GM18519 (cell line): ENCODE data around the gene HEATR1.
"Not testable (repeated sequence)": the region's sequence is repeated elsewhere in the genome, so short reads cannot be mapped to it uniquely, and the experiment has no call there.

ENCODE experiments used
- ATAC-seq: cut with Tn5 transposase; IDR thresholded peaks from one replicate; pipeline ENCODE4 v1.9.1; 2021; ENCODE audit warnings: mild to moderate bottlenecking, moderate library complexity; ENCODE audit not compliant: unreplicated experiment, low FRiP score

The HEATR1 gene, protein sequence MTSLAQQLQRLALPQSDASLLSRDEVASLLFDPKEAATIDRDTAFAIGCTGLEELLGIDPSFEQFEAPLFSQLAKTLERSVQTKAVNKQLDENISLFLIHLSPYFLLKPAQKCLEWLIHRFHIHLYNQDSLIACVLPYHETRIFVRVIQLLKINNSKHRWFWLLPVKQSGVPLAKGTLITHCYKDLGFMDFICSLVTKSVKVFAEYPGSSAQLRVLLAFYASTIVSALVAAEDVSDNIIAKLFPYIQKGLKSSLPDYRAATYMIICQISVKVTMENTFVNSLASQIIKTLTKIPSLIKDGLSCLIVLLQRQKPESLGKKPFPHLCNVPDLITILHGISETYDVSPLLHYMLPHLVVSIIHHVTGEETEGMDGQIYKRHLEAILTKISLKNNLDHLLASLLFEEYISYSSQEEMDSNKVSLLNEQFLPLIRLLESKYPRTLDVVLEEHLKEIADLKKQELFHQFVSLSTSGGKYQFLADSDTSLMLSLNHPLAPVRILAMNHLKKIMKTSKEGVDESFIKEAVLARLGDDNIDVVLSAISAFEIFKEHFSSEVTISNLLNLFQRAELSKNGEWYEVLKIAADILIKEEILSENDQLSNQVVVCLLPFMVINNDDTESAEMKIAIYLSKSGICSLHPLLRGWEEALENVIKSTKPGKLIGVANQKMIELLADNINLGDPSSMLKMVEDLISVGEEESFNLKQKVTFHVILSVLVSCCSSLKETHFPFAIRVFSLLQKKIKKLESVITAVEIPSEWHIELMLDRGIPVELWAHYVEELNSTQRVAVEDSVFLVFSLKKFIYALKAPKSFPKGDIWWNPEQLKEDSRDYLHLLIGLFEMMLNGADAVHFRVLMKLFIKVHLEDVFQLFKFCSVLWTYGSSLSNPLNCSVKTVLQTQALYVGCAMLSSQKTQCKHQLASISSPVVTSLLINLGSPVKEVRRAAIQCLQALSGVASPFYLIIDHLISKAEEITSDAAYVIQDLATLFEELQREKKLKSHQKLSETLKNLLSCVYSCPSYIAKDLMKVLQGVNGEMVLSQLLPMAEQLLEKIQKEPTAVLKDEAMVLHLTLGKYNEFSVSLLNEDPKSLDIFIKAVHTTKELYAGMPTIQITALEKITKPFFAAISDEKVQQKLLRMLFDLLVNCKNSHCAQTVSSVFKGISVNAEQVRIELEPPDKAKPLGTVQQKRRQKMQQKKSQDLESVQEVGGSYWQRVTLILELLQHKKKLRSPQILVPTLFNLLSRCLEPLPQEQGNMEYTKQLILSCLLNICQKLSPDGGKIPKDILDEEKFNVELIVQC (N-terminal part only)

DNA sequence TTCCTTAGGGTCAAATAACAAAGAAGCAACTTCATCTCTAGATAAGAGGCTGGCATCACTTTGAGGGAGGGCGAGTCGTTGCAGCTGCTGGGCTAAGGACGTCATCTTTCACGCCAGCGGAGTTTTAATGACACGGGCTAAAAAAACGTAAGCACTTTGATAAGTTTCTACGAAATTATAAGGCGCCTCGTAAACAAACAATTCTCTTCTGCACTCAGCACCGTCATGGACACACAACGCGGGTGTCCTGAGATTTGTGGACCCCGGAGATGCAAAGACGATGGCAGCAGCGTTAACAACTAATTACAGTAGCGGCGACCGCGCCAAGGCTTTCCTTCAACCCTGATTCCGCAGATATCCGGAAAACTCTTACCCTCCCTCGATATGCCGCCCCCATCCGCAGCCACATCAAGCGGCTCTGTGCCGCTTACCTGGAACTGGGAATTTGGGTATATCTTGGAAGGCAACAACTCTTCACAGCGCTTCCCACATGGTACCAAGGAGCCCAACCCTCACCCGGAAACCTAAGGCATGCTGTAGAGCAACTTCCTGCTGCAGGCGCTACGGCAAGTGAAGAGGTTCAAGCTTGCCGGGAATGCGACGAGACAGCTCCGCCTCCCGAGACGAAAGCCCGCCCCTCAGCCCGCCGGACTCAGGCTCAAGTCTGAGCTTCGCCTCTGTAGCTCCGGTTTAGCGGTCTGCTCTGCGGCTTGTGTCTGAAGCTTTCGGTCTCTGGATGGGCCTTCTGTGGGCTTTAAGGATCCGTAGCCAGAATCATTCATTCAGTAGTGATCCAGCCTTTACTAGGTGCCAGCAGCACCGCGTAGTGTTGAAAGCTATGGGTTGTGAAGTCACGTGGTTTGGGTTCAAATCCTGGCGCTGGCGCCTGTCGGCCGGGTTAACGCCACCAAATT is at the start of gene HEATR1:
Gene HEATR1, minus strand, starts transcription at position 526 of the 914 bp plus-strand sequence. Its CDS starts 421 bp downstream, at position 105.
- ATAC-seq = peak; percentile 92

DNA sequence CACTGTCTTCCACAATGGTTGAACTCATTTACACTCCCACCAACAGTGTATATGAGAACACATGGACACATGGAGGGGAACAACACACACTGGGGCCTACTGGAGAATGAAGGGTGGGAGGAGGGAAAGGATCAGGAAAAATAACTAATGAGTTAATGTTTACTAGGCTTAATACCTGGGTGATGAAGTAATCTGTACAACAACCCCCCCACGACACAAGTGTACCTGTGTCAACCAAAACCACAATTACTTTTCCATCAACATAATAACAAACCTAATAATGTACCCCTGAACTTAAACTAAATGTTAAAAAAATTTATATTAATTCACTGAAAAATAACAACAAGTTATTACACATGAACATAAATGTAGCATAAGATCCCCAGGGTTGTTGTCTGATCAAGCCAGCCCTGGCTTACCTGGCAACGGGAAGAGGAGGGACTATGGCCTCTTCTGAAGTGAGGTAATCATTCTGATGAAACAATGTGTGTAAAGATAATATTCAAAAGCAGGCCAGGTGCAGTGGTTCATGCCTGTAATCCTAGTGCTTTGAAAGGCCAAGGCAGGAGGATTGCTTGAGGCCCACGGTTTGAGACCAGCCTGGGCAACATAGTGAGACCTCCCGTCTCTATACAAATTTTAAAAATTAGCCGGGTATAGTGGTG is 40.8 kb upstream of the HEATR1 start:
- no peak for ATAC-seq

DNA sequence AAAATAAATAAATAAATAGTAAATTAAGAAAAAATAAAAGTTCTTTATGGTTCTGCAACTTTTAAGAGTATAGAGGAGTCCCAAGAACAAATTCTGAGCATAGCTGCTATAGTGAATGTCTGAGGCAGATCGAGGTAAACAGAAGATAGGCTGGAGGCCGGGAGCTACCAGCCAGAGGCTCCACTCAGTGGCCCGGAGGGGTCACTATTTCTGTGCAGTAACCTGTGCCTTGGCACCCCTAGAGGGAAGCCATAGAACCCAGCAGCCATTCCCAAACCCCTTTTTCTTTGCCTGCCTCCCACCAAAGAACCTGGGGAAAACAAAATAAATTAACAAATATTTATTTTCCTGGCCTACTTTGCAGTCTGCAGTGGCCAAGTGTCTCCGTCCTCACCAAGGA is 38.4 kb upstream of the HEATR1 start:
- no peak for ATAC-seq

DNA sequence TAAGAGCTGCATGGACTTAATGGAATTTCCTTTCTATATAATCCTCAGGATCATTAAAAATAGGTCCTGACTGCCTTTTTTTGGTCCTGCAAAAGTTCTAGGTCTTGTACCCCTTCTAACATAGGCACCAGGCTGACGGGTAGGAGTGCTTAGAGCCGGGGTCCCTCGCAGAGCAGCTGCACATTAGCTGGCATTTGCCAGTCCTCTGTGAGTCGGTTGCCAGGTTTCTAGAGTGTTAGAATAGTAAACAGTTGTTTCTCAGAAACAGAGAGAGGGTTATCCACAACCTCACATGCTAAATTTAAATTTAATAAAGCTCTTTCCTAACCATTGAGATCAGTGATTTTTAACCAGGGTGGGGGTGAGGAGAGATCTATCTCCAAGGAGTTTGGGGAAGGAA is 35.4 kb upstream of the HEATR1 start:
- no peak for ATAC-seq

DNA sequence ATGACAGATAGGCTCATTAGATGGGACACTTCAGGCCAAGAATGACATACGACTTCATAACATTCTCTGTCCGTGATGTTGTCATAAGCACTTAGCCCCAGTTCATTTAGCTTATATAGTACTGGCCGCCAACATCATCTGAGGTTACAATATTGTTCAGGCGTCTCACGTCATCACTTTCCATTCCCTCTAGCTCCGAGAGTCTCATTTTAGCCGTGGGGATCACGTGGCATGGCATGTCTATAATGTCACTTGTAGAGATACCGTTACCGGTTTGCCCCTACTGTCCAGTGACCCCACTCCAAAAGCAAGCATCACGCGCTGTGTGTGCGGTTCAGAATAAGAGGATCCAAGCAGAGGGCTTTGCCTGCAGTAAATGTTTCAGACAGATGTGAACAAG is 34.6 kb upstream of the HEATR1 start:
- ATAC-seq = no peak

DNA sequence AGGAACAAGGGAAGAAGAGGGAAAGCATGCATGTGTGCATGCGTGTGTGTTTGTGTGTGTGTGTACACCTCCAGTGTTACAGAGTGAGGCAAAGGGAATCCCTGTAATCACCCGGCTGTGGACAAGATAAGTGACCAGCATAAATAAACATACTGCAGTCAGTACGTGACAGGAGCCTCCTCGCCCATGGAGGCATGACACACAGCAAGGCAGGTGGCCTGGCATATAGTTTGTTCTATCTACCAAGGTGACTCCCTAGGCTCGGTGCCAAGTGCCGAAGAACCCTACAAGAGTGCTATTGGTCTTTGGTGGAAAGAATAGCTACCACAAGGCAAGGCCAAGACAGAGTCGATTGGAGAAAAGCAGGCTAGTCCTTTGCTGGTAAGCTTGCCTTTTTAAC is 31.7 kb upstream of the HEATR1 start:
- no peak for ATAC-seq

DNA sequence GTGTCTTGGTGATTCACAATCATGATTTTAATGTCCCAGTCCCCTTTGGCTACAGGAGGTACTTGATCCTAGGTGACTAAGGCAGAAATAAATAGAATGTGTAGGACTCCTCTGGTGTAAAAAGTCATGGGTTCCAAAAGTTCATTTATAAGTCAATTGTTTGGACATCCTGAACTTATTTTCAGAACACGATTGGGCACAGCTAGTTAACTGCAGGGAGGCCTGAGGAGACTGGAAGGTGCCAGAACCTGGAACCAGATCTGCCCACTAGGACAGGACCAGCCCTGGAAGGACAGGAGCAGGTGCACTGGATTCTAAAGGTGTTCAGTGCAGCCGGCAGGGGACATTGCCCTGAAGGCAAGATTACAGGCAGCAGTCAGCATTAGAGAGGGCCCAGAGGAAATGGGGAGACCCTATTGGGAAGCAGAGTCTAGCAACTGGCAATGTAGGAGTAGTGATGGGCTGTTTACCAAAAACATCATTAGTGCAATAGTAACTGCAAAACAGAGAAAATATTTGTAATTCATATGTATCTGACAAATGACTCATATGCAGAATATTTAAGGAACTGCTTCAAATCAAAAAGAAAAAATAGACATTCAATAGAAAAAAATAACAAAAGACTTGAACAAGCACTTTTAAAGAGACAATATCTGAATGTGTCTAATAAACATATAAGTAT is 23.6 kb upstream of the HEATR1 start:
- no peak for ATAC-seq

DNA sequence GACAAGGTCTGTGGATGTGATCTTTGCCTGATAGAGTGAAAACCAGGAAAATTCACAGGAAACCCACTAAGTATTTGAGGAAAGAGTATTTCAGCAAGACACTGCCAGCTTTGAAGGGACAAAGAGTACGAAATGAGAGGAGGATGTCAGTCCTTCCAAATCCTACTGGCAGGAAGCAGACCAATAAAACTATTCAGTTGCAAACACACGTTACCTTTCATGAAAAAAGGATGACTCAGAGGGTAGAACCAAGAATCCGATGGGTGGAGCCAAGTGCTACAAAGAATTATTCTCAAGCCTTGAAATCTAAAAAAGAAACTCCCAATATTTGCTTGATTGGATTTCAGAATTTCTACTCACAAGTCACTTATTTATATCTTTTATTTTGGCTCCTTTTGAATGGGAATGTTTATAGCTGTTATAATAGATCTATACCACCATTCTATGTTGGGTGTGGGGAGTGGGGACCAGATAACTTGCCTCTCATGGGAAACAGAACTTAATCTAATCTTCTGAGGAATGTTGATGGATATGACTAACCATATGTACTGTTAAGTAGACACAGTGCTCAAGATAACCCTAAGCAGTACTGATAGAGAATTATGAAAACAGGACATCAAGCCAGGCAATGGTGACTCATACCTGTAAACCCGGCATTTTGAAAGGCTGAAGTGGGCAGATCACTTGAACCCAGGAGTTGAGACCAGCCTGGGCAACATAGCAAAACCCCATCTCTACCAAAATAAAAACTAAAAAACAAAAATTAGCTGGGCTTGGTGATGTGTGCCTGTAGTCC is 19.3 kb upstream of the HEATR1 start:
- ATAC-seq = no peak

DNA sequence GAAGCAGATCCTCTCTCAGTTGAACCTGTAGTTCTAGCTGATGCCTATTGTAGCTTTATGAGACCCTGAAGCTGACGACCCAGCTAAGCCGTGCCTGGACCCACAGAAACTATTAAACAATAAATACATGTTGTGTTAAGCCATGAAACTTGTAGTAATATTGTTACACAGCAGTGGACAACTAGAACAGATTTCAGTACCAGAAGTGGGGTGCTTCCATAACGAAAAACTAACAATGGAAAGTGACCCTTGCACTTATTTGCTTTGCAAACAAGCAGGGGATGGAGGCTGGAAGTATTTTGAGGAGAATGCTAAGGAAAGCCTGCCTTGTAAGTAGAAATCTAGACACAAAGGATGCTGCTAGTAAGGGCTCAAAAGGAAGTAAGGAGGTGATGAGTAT is 18.1 kb upstream of the HEATR1 start:
- ATAC-seq = no peak

DNA sequence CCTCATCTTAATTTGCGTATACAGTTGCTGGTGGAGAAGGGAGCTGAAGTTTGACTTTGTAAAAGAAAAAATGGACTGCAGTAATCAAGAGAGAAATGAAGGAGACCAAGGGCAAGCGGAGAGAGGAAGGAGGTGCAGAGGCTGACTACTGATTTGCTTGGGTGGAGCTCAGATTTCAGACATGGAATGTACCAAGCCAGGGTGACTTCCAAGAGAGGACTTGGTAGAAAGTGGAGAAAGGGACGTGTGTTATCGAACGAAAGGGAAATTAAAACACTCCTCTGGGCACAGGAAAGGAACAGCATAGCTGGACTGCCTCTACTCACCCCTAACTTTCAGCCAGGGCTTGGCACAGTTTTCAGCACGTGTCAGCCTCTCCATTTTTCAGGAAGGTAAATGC is 15.1 kb upstream of the HEATR1 start:
- ATAC-seq = no peak

DNA sequence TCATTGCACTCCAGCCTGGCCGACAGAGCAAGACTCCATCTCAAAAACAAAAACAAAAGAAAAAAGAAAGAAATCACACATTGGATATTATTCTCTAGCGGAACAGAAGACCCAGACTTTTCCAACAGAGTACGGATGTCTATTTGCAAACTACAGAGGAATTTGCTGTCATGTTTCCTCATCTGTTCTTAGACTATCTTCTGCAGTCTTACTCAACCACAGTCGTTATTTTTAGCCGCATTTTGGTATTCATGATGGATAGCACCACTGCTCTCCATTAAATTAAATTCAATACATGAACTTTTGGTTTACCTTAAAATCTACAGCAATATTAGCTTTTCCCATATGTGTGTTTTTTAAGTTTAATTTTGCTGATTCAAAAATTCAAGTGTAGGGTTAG is 14.2 kb upstream of the HEATR1 start:
- no peak for ATAC-seq

DNA sequence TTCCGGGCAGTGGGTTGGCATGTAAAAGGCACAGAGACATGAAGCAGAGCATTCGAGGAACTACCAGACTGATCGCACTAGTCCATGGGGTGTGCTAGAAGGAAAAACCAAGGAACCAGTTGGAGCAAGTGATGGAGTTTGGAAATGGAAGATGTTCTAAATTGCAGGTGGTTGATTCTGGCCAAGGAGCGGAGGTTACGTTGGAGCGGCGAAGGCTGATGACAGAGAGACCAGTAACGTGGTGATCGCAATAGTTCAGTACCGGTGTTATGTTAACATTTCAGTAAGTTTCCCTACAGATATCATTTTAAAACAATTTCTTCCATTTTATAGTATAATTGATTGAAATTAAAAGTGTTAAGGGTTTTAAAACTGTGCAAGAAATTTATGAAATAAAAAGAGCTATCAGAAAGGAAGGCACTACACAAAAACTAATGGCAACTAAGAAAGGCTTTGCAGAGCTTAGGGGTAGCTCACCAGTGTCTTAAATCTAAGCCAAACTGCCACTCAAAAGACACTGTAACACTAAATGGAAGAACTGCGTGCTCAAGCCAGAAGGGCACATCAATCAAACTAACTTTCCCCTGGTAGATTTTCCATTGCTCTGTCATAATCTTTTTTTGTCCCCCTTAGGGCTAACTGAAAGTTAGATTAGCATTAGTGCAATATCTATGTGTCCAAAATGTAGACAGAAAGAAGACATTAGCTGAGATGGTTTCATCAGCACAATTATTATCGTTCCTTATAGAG is 11.3 kb upstream of the HEATR1 start:
- no peak for ATAC-seq

DNA sequence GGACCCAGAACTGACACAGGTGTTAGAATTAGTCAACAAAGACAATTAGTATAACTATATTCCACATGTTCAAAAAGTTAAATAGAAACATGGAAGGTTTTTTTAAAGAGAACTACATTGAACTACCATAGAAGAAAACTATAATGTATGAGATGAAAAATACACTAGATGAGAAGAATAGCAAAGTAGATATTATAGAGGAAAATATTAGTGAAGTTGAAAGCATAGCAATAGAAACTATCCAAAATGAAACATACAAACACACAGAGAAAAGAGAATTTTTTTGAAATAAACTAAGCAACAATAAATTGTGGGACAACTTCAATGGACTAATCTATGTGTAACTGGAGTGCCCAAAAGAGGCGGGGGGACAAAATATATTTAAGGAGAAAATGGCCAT is 8.0 kb upstream of the HEATR1 start:
- ATAC-seq = no peak

DNA sequence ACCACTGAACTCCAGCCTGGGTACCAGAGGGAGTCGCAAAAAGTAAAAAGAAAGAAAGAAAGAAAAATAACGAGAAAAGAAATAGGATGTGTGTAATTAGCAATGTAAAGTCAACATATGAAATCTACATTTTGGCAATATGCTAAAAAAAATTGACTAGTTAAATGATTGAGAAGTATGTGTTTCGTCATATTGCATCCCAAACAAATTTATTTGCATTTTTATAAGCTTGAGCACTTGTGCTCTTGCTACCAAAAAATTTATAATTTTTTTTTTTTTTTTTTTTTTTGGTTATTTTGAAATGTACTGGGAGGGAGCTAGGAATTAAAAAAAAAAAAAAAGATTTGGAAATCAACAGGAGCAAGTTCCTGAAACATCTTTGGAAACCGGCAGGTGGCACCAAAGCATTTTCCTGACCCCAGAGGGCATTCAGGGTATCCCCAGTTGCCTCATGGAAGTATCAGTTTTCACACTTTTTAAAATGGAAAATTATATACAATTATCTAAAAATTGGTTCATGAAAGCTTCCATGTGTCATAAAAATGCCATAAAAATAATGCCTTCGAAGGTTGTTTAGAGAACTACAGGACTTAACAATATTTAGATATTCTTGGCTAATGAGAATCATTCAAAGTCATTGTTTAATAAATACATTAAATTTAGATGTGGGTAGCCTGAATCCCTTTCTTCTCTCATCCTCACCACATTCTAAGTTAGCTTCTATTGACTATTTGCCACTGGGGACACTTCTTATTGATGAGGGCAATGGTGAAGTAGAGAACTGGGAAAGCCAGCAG is 4.8 kb upstream of the HEATR1 start:
- no peak for ATAC-seq

DNA sequence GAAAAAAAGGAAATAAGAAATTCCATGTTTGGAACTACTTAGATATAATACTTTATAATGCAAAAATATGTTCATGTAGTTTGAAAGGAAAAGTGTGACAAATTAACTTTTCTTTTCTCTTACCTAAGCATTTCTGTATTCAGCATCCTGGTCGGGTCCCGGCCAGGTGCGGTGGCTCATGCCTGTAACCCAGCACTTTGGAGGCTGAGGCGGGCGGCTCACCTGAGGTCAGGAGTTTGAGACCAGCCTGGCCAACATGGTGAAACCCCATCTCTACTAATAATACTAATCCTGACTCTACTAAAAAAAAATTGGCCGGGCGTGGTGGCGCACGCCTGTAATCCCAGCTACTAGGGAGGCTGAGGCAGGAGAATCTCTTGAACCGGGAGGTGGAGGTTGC is 3.3 kb upstream of the HEATR1 start:
- not testable (repeated sequence) for ATAC-seq
